Measurements from ENCODE around the gene LCN6.
"Not testable (repeated sequence)": the region's sequence is repeated elsewhere in the genome, so short reads cannot be mapped to it uniquely, and the experiment has no call there.

LCN6 gene

GRCh38 chr9:136759001-136759400, 10.7 kb upstream of the LCN6 start:
- no peak for DNase-seq

GRCh38 chr9:136757751-136758140, 9.4 kb upstream of the LCN6 start:
- DNase-seq = no peak

- no peak for DNase-seq
Observed at GRCh38 chr9:136757328-136757727, 9.0 kb upstream of the LCN6 start.

GRCh38 chr9:136756836-136757235, 8.5 kb upstream of the LCN6 start:
- no peak for DNase-seq

GRCh38 chr9:136756134-136756438, 7.8 kb upstream of the LCN6 start:
- no peak for DNase-seq

- DNase-seq = not testable (repeated sequence)
Observed at GRCh38 chr9:136755302-136756133, 7.2 kb upstream of the LCN6 start.

GRCh38 chr9:136754626-136755301, 6.4 kb upstream of the LCN6 start:
- DNase-seq = no peak

- no peak for DNase-seq
Observed at GRCh38 chr9:136754059-136754572, 5.8 kb upstream of the LCN6 start.

GRCh38 chr9:136753371-136754058, 5.2 kb upstream of the LCN6 start:
- no peak for DNase-seq

GRCh38 chr9:136751814-136752213, 3.5 kb upstream of the LCN6 start:
- no peak for DNase-seq

GRCh38 chr9:136751244-136751643, 2.9 kb upstream of the LCN6 start:
- DNase-seq = no peak

- DNase-seq = no peak
Observed at GRCh38 chr9:136750526-136750925, 2.2 kb upstream of the LCN6 start.

- DNase-seq = no peak
Observed at GRCh38 chr9:136748666-136749611, 614 bp upstream of the LCN6 start.

- DNase-seq = no peak
Observed at GRCh38 chr9:136747161-136748060, 914 bp downstream of the LCN6 start.

GRCh38 chr9:136746621-136747020, 1.7 kb downstream of the LCN6 start:
- no peak for DNase-seq

- no peak for DNase-seq
Observed at GRCh38 chr9:136746155-136746490, 2.2 kb downstream of the LCN6 start.

GRCh38 chr9:136745389-136746154, 2.8 kb downstream of the LCN6 start:
- DNase-seq = no peak

GRCh38 chr9:136744773-136745172, 3.6 kb downstream of the LCN6 start:
- no peak for DNase-seq

- no peak for DNase-seq
Observed at GRCh38 chr9:136743639-136744211, 4.6 kb downstream of the LCN6 start.

GRCh38 chr9:136742591-136743391, 5.5 kb downstream of the LCN6 start, which contains the start of gene LCN10:
Gene LCN10 (minus strand): TSS chr9:136742940. CDS start chr9:136742903, 37 bp downstream.
- DNase-seq = no peak
